CD14-positive monocyte (primary cell): Measurements from ENCODE around the gene CTNND2. TPM values are rescaled to one million over a fixed set of nuclear protein-coding genes. Genes with fewer than 3 reads are reported as not detected.

ENCODE experiments used
- DNase-seq, 3 donors: peaks; one replicate each; pipeline ENCODE4 v3.0.0-alpha.2; 2011 to 2022
- H2AFZ ChIP-seq: 2 replicates; pipeline ENCODE4 v1.6.0; 2012; ENCODE audit warnings: mild to moderate bottlenecking, low read depth, low read length, inconsistent platforms; ENCODE audit not compliant: insufficient read depth, poor library complexity, severe bottlenecking
- H3K27ac ChIP-seq, 2 donors: 1 replicate in 1 of 2; 2 replicates in 1 of 2; pipeline ENCODE4 v1.5.1; 2012 to 2013; ENCODE audit warnings: low read length in 2 of 2, control low read depth in 1 of 2, inconsistent platforms in 1 of 2, low read depth in 1 of 2, mild to moderate bottlenecking in 1 of 2
- H3K27me3 ChIP-seq, 2 donors: one replicate each; pipeline versions ENCODE4 v1.6.0 to v1.6.1; 2011 to 2013; ENCODE audit warnings: low read length in 2 of 2; ENCODE audit not compliant: control insufficient read depth in 2 of 2, insufficient read depth in 2 of 2
- H3K36me3 ChIP-seq, 2 donors: replicated peaks in 1 of 2; 1 replicate in 1 of 2; 2 replicates in 1 of 2; pipeline versions ENCODE4 v1.5.1 to v1.6.1; 2012 to 2013; ENCODE audit warnings: low read length in 2 of 2, control low read depth in 1 of 2, inconsistent platforms in 1 of 2, mild to moderate bottlenecking in 1 of 2; ENCODE audit not compliant: insufficient read depth in 2 of 2, control insufficient read depth in 1 of 2
- H3K4me1 ChIP-seq, 2 donors: 1 replicate in 1 of 2; 2 replicates in 1 of 2; pipeline versions ENCODE4 v1.5.1 to v1.6.1; 2012 to 2013; ENCODE audit warnings: low read length in 2 of 2, control low read depth in 1 of 2, inconsistent platforms in 1 of 2, mild to moderate bottlenecking in 1 of 2, moderate library complexity in 1 of 2; ENCODE audit not compliant: insufficient read depth in 2 of 2, control insufficient read depth in 1 of 2
- H3K4me2 ChIP-seq: replicated peaks from 2 replicates; pipeline ENCODE3; 2012; ENCODE audit warnings: low read length, moderate library complexity, mild to moderate bottlenecking; ENCODE audit not compliant: poor library complexity, severe bottlenecking; ENCODE audit errors: extremely low read depth
- H3K4me3 ChIP-seq, 3 experiments: fragments of 200-600 bp in 1 of 3; sonication (generic) in 1 of 3; replicated peaks in 1 of 3; 1 replicate in 2 of 3; 2 replicates in 1 of 3; pipeline ENCODE4 v1.5.1; 2011 to 2013; ENCODE audit warnings: low read length in 3 of 3, mild to moderate bottlenecking in 3 of 3, control low read depth in 2 of 3, low read depth in 2 of 3, inconsistent platforms in 1 of 3, moderate library complexity in 1 of 3
- H3K79me2 ChIP-seq: 2 replicates; pipeline ENCODE4 v1.6.0; 2012; ENCODE audit warnings: mild to moderate bottlenecking, control low read depth, inconsistent platforms, low read length, moderate library complexity; ENCODE audit not compliant: insufficient read depth
- H3K9ac ChIP-seq: 2 replicates; pipeline ENCODE4 v1.6.0; 2017; ENCODE audit warnings: low read length, mild to moderate bottlenecking; ENCODE audit not compliant: insufficient read depth, poor library complexity, severe bottlenecking
- H3K9me3 ChIP-seq, 2 donors: replicated peaks in 1 of 2; 1 replicate in 1 of 2; 2 replicates in 1 of 2; pipeline versions ENCODE4 v1.5.1 to v1.6.1; 2012 to 2013; ENCODE audit warnings: low read length in 2 of 2, control low read depth in 1 of 2; ENCODE audit not compliant: control insufficient read depth in 1 of 2, insufficient read depth in 1 of 2
- H4K20me1 ChIP-seq: 2 replicates; pipeline ENCODE4 v1.6.0; 2012; ENCODE audit warnings: mild to moderate bottlenecking, low read length, control low read depth, moderate library complexity; ENCODE audit not compliant: insufficient read depth
- H3K27ac Mint-ChIP-seq, 7 donors: one replicate each; pipeline ENCODE4 v1.8.0; 2020; ENCODE audit warnings: mild to moderate bottlenecking in 7 of 7, mixed read lengths in 7 of 7, moderate library complexity in 6 of 7, inconsistent platforms in 2 of 7
- H3K27me3 Mint-ChIP-seq, 3 donors: one replicate each; pipeline ENCODE4 v1.8.0; 2021 to 2022; ENCODE audit warnings: low read depth in 3 of 3, mild to moderate bottlenecking in 3 of 3, mixed read lengths in 3 of 3, moderate library complexity in 3 of 3, inconsistent platforms in 1 of 3
- H3K36me3 Mint-ChIP-seq, 2 donors: one replicate each; pipeline ENCODE4 v1.8.0; 2020; ENCODE audit warnings: mixed read lengths in 2 of 2, inconsistent platforms in 1 of 2, mild to moderate bottlenecking in 1 of 2
- H3K4me1 Mint-ChIP-seq: one replicate; pipeline ENCODE4 v1.8.0; 2020; ENCODE audit warnings: mild to moderate bottlenecking, mixed read lengths
- H3K4me3 Mint-ChIP-seq, 2 donors: one replicate each; pipeline ENCODE4 v1.8.0; 2020; ENCODE audit warnings: mild to moderate bottlenecking in 2 of 2, mixed read lengths in 2 of 2, moderate library complexity in 1 of 2
- H3K9me3 Mint-ChIP-seq, 7 donors: one replicate each; pipeline ENCODE4 v1.8.0; 2020 to 2022; ENCODE audit warnings: mixed read lengths in 7 of 7, mild to moderate bottlenecking in 6 of 7, moderate library complexity in 6 of 7, inconsistent platforms in 2 of 7
- WGBS: methylation state at CpG from one replicate; pipeline ENCODE4 v1.1.5; 2013; ENCODE audit warnings: missing lambda C conversion rate; ENCODE audit not compliant: insufficient coverage; 5-methylcytosine and 5-hydroxymethylcytosine counted together
- intact Hi-C, 2 donors: fragments of 100-400 bp; cut with micrococcal nuclease; formaldehyde crosslinking; loops; one replicate each; pipeline versions ENCODE4 v1.15.0 to v1.15.1; 2023
- polyA plus RNA-seq, 3 donors: library from polyadenylated mRNA; depleted of rRNA in 1 of 3; unstranded in 2 of 3; stranded (reverse) in 1 of 3; fragments of 300-500 nt in 2 of 3; fragments of >200 nt in 1 of 3; fragmentation: Illumina TruSeq in 2 of 3; gene quantifications; 1 replicate in 2 of 3; 2 replicates in 1 of 3; pipeline ENCODE4 v1.2.3, GENCODE V29; 2012 to 2021
- TF ChIP-seq, protein P1 (sequence below): fragments of 200-600 bp; IDR thresholded peaks from one replicate; pipeline ENCODE4 v1.8.0; 2022; ENCODE audit warnings: antibody characterized with exemption, mild to moderate bottlenecking

The CTNND2 gene
- polyA plus RNA-seq, 3 donors, result not detected

DNA sequence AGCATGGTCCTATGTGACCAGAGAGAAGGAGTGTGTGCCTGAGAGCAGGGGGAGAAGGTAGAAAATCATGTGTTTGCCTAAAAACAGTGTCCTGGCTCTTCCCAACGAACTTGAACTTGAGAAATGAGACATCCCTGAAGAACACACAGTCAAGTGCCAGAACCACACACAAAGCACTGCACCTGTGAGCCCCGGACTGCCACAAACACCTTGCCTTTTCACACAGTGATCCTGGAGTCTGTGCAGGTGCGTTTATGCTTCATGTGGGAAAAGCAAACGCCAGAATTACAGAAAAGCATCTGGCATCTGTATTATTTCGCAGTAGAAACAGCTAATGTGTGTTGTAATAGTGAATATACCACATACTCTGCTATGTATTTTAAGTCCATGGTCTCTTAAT is 9.3 kb downstream of the CTNND2 start:
- peaks cover 0 to 2% (median 0%) of the 10 kb centered on the region in 3 donors for H3K27me3 Mint-ChIP-seq
- peaks cover 0 to 4% (median 2%) of the 10 kb centered on the region in 7 donors for H3K9me3 Mint-ChIP-seq
- Histone ChIP-seq H3K9ac (no peak overlapping the region), H3K4me3 (no peak overlapping the region), H3K4me1 (no peaks in the 10 kb centered on the region), H4K20me1 (no peaks in the 10 kb centered on the region), H3K4me2 (no peak overlapping the region), H3K79me2 (no peaks in the 10 kb centered on the region), H3K36me3 (no peaks in the 10 kb centered on the region), H3K9me3 (no peaks in the 10 kb centered on the region), H3K27me3 (no peaks in the 10 kb centered on the region), H2AFZ (no peak overlapping the region), H3K27ac (no peak overlapping the region)
- H3K36me3 Mint-ChIP-seq, result no peaks in the 10 kb centered on the region
- TF ChIP-seq, protein P1, sequence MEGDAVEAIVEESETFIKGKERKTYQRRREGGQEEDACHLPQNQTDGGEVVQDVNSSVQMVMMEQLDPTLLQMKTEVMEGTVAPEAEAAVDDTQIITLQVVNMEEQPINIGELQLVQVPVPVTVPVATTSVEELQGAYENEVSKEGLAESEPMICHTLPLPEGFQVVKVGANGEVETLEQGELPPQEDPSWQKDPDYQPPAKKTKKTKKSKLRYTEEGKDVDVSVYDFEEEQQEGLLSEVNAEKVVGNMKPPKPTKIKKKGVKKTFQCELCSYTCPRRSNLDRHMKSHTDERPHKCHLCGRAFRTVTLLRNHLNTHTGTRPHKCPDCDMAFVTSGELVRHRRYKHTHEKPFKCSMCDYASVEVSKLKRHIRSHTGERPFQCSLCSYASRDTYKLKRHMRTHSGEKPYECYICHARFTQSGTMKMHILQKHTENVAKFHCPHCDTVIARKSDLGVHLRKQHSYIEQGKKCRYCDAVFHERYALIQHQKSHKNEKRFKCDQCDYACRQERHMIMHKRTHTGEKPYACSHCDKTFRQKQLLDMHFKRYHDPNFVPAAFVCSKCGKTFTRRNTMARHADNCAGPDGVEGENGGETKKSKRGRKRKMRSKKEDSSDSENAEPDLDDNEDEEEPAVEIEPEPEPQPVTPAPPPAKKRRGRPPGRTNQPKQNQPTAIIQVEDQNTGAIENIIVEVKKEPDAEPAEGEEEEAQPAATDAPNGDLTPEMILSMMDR, result no peak
- intact Hi-C loops, result no loop called here
- no peak for DNase-seq
- WGBS, result 43% methylated on average over 1 of the region's 5 CpGs
- H3K4me1 Mint-ChIP-seq, result no peaks in the 10 kb centered on the region
- H3K4me3 Mint-ChIP-seq, result no peak overlapping the region
- no peak overlapping the region for H3K27ac Mint-ChIP-seq

DNA sequence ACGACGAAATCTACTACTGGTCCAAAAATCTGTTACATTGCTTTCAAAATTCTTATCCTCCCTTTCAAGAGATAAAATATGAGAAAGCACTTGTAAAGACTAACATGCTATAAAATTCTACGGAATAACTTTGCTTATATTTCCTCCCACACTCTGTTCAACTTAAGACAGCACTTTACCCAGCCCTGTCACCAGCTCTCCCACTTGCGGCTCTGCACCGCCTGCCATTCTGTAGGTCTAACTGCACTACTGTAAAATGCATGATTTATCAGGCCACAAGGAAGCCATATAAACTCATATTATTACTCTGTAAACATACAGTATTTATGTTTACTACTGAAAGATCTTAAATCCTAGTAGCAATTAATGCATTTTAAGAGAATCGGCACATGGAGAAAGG is 11.4 kb downstream of the CTNND2 start:
- WGBS, result 80% methylated on average over 1 of the region's 6 CpGs

More for the DNA sequence above, 11.4 kb downstream of the CTNND2 start:
- peaks cover 0 to 7% (median 2%) of the 10 kb centered on the region in 7 donors for H3K9me3 Mint-ChIP-seq
- H3K27ac ChIP-seq, result no peak overlapping the region
- no peak for DNase-seq
- no peak overlapping the region for H3K4me2 ChIP-seq
- H3K9ac ChIP-seq, result no peak overlapping the region
- H3K79me2 ChIP-seq, result no peaks in the 10 kb centered on the region
- no peak overlapping the region for H3K4me3 Mint-ChIP-seq
- intact Hi-C loops, result no loop called here
- no peak overlapping the region for H3K4me3 ChIP-seq
- H2AFZ ChIP-seq, result no peak overlapping the region
- no peaks in the 10 kb centered on the region for H4K20me1 ChIP-seq
- H3K27ac Mint-ChIP-seq, result no peak overlapping the region
- no peaks in the 10 kb centered on the region for H3K4me1 ChIP-seq
- no peaks in the 10 kb centered on the region for H3K36me3 ChIP-seq
- peaks cover 0 to 2% (median 0%) of the 10 kb centered on the region in 3 donors for H3K27me3 Mint-ChIP-seq
- no peaks in the 10 kb centered on the region for H3K4me1 Mint-ChIP-seq
- no peaks in the 10 kb centered on the region for H3K9me3 ChIP-seq
- H3K27me3 ChIP-seq, result no peaks in the 10 kb centered on the region
- TF ChIP-seq, protein P1, result no peak
- no peaks in the 10 kb centered on the region for H3K36me3 Mint-ChIP-seq
